Prostate gland (tissue), 2 donors: ENCODE results near the gene TPM2.

Experiments
- POLR2AphosphoS5 ChIP-seq: sonication (generic); formaldehyde crosslinking; IDR thresholded peaks from one replicate; pipeline ENCODE4 v1.6.1; 2017; ENCODE audit warnings: antibody characterized with exemption
- TF ChIP-seq, protein P1 (sequence below), 4 experiments: fragments of 200-600 bp in 2 of 4; fragments of 450-650 bp in 2 of 4; sonication (generic) in 2 of 4; IDR thresholded peaks; 1 replicate in 3 of 4; 2 replicates in 1 of 4; pipeline ENCODE4 v1.5.1; 2016 to 2019; ENCODE audit warnings: antibody characterized with exemption in 4 of 4, mild to moderate bottlenecking in 2 of 4, moderate library complexity in 2 of 4

DNA sequence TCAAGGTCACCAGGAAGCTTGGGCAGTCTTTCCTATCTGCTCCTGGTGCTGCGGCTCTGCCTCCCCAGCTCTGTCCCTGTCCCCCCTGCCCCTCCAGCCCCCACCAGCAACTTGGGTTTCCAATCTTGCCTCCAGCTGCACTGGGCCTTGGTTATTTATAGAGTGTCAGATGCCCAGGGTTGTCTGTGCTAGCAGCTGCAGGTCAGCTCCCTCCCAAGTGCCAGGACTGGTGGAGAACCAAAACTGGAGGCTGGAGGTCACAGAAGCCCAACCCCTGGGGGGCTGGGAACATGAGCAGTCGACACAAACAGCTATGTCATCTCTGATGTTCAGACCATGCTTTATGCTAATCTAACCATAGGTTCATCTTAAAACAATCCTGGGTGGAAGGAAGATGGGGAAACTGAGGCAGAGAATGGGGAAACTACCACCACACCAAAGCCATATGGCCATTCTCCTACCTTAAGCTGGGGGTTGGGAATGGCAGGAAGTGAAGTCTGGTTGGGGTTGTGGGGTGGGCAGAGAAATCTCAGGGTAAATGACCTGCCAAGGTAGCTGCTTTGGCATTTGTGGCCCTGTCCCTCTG, 1.7 kb downstream of the TPM2 start:
- TF ChIP-seq, protein P1, sequence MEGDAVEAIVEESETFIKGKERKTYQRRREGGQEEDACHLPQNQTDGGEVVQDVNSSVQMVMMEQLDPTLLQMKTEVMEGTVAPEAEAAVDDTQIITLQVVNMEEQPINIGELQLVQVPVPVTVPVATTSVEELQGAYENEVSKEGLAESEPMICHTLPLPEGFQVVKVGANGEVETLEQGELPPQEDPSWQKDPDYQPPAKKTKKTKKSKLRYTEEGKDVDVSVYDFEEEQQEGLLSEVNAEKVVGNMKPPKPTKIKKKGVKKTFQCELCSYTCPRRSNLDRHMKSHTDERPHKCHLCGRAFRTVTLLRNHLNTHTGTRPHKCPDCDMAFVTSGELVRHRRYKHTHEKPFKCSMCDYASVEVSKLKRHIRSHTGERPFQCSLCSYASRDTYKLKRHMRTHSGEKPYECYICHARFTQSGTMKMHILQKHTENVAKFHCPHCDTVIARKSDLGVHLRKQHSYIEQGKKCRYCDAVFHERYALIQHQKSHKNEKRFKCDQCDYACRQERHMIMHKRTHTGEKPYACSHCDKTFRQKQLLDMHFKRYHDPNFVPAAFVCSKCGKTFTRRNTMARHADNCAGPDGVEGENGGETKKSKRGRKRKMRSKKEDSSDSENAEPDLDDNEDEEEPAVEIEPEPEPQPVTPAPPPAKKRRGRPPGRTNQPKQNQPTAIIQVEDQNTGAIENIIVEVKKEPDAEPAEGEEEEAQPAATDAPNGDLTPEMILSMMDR (IDR thresholded peaks at IDR 0.05) = no peak
- TF ChIP-seq POLR2AphosphoS5 = no peak
